GM12878 (cell line): ENCODE results near the gene POLR1D. TPM values are rescaled to one million over a fixed set of nuclear protein-coding genes. Genes with fewer than 3 reads are reported as not detected.

ENCODE experiments used
- ATAC-seq: fragments of 200-7000 bp; cut with Tn5 transposase; 3 replicates; pipeline ENCODE4 v1.9.1; 2020; ENCODE audit warnings: mild to moderate bottlenecking, moderate library complexity
- BruUV-seq: library from RNA; stranded (reverse); fragments of 400-500 nt; replicated peaks from 2 replicates; lab custom pipeline; 2021; lab: Mats Ljungman, UMichigan
- CTCF ChIA-PET: fragments of 300-600 bp; sonication (Branson Sonifier 250); formaldehyde crosslinking; extraction: SDS; loops from one replicate; lab custom pipeline; 2021; ENCODE audit warnings: inconsistent platforms; lab: Yijun Ruan, JAX
- POLR2A ChIA-PET: fragments of 350-600 bp; formaldehyde crosslinking; extraction: SDS; loops from one replicate; lab custom pipeline; 2021; ENCODE audit warnings: inconsistent platforms; lab: Charles Lee
- RAD21 ChIA-PET: fragments of 300-600 bp; sonication (Branson Sonifier 250); formaldehyde crosslinking; loops from one replicate; lab custom pipeline; 2023; ENCODE audit warnings: antibody characterized with exemption; ENCODE audit not compliant: unreplicated experiment; lab: Charles Lee
- SMC1A ChIA-PET: fragments of 300-600 bp; sonication (Branson Sonifier 250); formaldehyde crosslinking; loops from one replicate; lab custom pipeline; 2023; ENCODE audit not compliant: unreplicated experiment, uncharacterized antibody; lab: Charles Lee
- DNase-seq: peaks from one replicate; pipeline ENCODE4 v3.0.0-alpha.2; 2011; ENCODE audit warnings: low read depth, low spot score
- FAIRE-seq: peaks from 3 replicates; lab custom pipeline; 2011; peaks lifted over from hg19 to GRCh38; lab: Jason Lieb, UNC
- H2AFZ ChIP-seq: 2 replicates; pipeline ENCODE4 v1.6.0; 2011; ENCODE audit warnings: low read depth, low read length, control low read depth; ENCODE audit not compliant: control insufficient read depth
- H3K27ac ChIP-seq: 2 replicates; pipeline ENCODE4 v1.5.1; 2011; ENCODE audit warnings: control low read depth; ENCODE audit not compliant: control insufficient read depth, insufficient read depth
- H3K27me3 ChIP-seq, 2 experiments: replicated peaks in 1 of 2; 2 replicates each; pipeline versions ENCODE4 v1.6.0 to v1.6.1; 2011; ENCODE audit warnings: low read length in 1 of 2; ENCODE audit not compliant: control insufficient read depth in 2 of 2, insufficient read depth in 2 of 2
- H3K36me3 ChIP-seq, 2 experiments: 2 replicates each; pipeline ENCODE4 v1.5.1; 2011; ENCODE audit warnings: low read length in 1 of 2; ENCODE audit not compliant: control insufficient read depth in 2 of 2, insufficient read depth in 2 of 2
- H3K4me1 ChIP-seq: 2 replicates; pipeline ENCODE4 v1.6.1; 2011; ENCODE audit warnings: mild to moderate bottlenecking, low read length, moderate library complexity, mixed read lengths; ENCODE audit not compliant: control insufficient read depth, insufficient read depth
- H3K4me2 ChIP-seq: 2 replicates; pipeline ENCODE4 v1.6.0; 2011; ENCODE audit warnings: control low read depth; ENCODE audit not compliant: control insufficient read depth, insufficient read depth
- H3K4me3 ChIP-seq: fragments of 200-600 bp; sonication (generic); 2 replicates; pipeline ENCODE4 v1.5.1; 2016
- H3K79me2 ChIP-seq: 2 replicates; pipeline ENCODE4 v1.6.0; 2011; ENCODE audit warnings: low read length; ENCODE audit not compliant: control insufficient read depth, insufficient read depth
- H3K9ac ChIP-seq: 2 replicates; pipeline ENCODE4 v1.8.0; 2011; ENCODE audit warnings: low read length, control low read depth, mixed read lengths; ENCODE audit not compliant: control insufficient read depth, insufficient read depth
- H3K9me3 ChIP-seq: replicated peaks from 3 replicates; pipeline ENCODE4 v1.5.1; 2011; ENCODE audit warnings: mild to moderate bottlenecking, low read length; ENCODE audit not compliant: control insufficient read depth, insufficient read depth
- H4K20me1 ChIP-seq: 2 replicates; pipeline ENCODE4 v1.6.0; 2011; ENCODE audit not compliant: control insufficient read depth, insufficient read depth
- BCLAF1 ChIP-seq: fragments of 450-650 bp; IDR thresholded peaks from 2 replicates; pipeline ENCODE4 v1.6.1; 2017; ENCODE audit warnings: antibody characterized with exemption, mild to moderate bottlenecking, moderate library complexity
- ELK1 ChIP-seq: IDR thresholded peaks from 2 replicates; pipeline ENCODE4 v1.6.1; 2012; ENCODE audit warnings: low read depth, low read length, improper control_type of control experiment
- MLLT1 ChIP-seq: fragments of 450-650 bp; IDR thresholded peaks from 2 replicates; pipeline ENCODE4 v1.6.1; 2016; ENCODE audit warnings: mild to moderate bottlenecking
- PAX8 ChIP-seq: fragments of 450-650 bp; IDR thresholded peaks from 2 replicates; pipeline ENCODE4 v1.6.1; 2017; ENCODE audit warnings: mild to moderate bottlenecking, moderate library complexity
- SMARCA5 ChIP-seq: fragments of 450-650 bp; IDR thresholded peaks from 2 replicates; pipeline ENCODE4 v1.6.1; 2017; ENCODE audit warnings: mild to moderate bottlenecking
- TARDBP ChIP-seq: IDR thresholded peaks from 2 replicates; pipeline ENCODE4 v1.6.1; 2016; ENCODE audit warnings: borderline replicate concordance
- YBX1 ChIP-seq: fragments of 450-650 bp; IDR thresholded peaks from 2 replicates; pipeline ENCODE4 v1.6.1; 2016; ENCODE audit warnings: antibody characterized with exemption
- WGBS: methylation state at CpG from one replicate; pipeline ENCODE4 v1.1.6; 2016; ENCODE audit warnings: low lambda C conversion rate; ENCODE audit not compliant: insufficient replicate concordance, insufficient coverage; ENCODE audit errors: missing lambda C conversion rate; 5-methylcytosine and 5-hydroxymethylcytosine counted together
- in situ Hi-C: fragments of 300-500 bp; cut with MboI; formaldehyde crosslinking; loops from 9 replicates; pipeline ENCODE4 v1.14.3; 2018; ENCODE audit warnings: mixed read lengths
- intact Hi-C: fragments of 100-400 bp; cut with micrococcal nuclease; formaldehyde crosslinking; loops from one replicate; pipeline ENCODE4 v1.14.2; 2022; ENCODE audit not compliant: unreplicated experiment
- polyA plus RNA-seq, 11 experiments: library from polyadenylated mRNA; depleted of rRNA in 4 of 11; unstranded in 6 of 11; stranded (reverse) in 5 of 11; fragments of >200 nt; fragmentation: Nextera tagmentation in 4 of 11; fragmentation: Illumina TruSeq in 1 of 11; extraction: Ambion mirVana in 4 of 11; extraction: Trizol in 1 of 11; gene quantifications; 1 replicate in 1 of 11; 2 replicates in 10 of 11; pipeline versions ENCODE4 v1.2.1 to v1.2.3, GENCODE V29; 2011 to 2016; ENCODE audit warnings: inconsistent platforms in 2 of 11, missing spikeins in 2 of 11, low read depth in 1 of 11
- total RNA-seq, 4 experiments: library from RNA; depleted of rRNA in 3 of 4; stranded (reverse); fragments of >200 nt in 3 of 4; fragmentation: Illumina TruSeq in 1 of 4; extraction: Trizol in 1 of 4; gene quantifications; 2 replicates each; pipeline versions ENCODE4 v1.2.1 to v1.2.3, GENCODE V29; 2013 to 2021

Gene POLR1D
- total and polyA plus RNA-seq, 10 of the 15 experiments (the other 5 are each of a cell fraction or from before 2014, with no cell fraction given) = 119 to 223 (median 160) TPM

GRCh38 chr13:27650312-27650711, 28.6 kb downstream of the POLR1D start:
- no peak for FAIRE-seq
- no TSS peak for BruUV-seq
- Histone ChIP-seq H3K79me2 (no peaks in the 10 kb centered on the region; the same call in 1 of the 2 replicates), H3K4me1 (no peaks in the 10 kb centered on the region), H3K4me2 (no peak overlapping the region), H3K9me3 (peaks cover 18% of the 10 kb centered on the region), H3K4me3 (no peak overlapping the region), H3K36me3 (peaks cover 6 to 24% of the 10 kb centered on the region in 2 experiments), H2AFZ (no peak overlapping the region), H3K9ac (no peak overlapping the region), H3K27ac (no peak overlapping the region)
- POLR2A ChIA-PET = interaction anchor here (1.2 to 1.3 kb wide), 2 partner anchors 14 to 24 kb away, joined by 3 read pairs; no protein-coding TSS in a partner anchor
- intact Hi-C loops = no loop called here
- no peak for ATAC-seq
- 86% methylated on average over 1 of the region's 1 CpG for WGBS
- in situ Hi-C loops = no loop called here
- RAD21 ChIA-PET = interaction anchor here (1.0 kb wide), 1 partner anchor 12 kb away, joined by 3 read pairs; no protein-coding TSS in a partner anchor
- no peak for DNase-seq
- SMC1A ChIA-PET = interaction anchor here (0.7 kb wide), 1 partner anchor 96 kb away, joined by 4 read pairs; no protein-coding TSS in a partner anchor
- TF ChIP-seq PAX8 (no peak), MLLT1 (no peak), TARDBP (no peak), SMARCA5 (no peak), ELK1 (no peak), BCLAF1 (no peak), YBX1 (no peak)
- TF ChIP-seq, all 136 proteins: peak for 0
- CTCF ChIA-PET = interaction anchor here (1.7 kb wide), 1 partner anchor 12 kb away, joined by 4 read pairs; no protein-coding TSS in a partner anchor
- Histone ChIP-seq H3K27me3 (no peaks in the 10 kb centered on the region), H4K20me1 (no peaks in the 10 kb centered on the region)
